Tibial artery (tissue), 4 donors: ENCODE measurements around the gene MCOLN3.

Source experiments
- DNase-seq, 2 donors: peaks; one replicate each; pipeline ENCODE4 v3.0.0-alpha.2; 2019
- H3K27ac ChIP-seq, 2 donors: fragments of 200-600 bp; sonication (generic) in 1 of 2; 1 replicate in 1 of 2; 2 replicates in 1 of 2; pipeline ENCODE4 v1.5.1; 2018 to 2019; ENCODE audit warnings: mild to moderate bottlenecking in 1 of 2
- H3K27me3 ChIP-seq, 2 donors: fragments of 200-600 bp; sonication (generic) in 1 of 2; one replicate each; pipeline versions ENCODE4 v1.5.1 to v1.6.0; 2016 to 2019
- H3K36me3 ChIP-seq, 3 donors: fragments of 200-600 bp; sonication (generic) in 2 of 3; one replicate each; pipeline ENCODE4 v1.5.1; 2016 to 2019; ENCODE audit warnings: mild to moderate bottlenecking in 2 of 3
- H3K4me1 ChIP-seq, 4 donors: fragments of 200-600 bp; sonication (generic) in 2 of 4; 1 replicate in 3 of 4; 2 replicates in 1 of 4; pipeline ENCODE4 v1.5.1; 2016 to 2019
- H3K4me3 ChIP-seq, 2 donors: fragments of 200-600 bp; sonication (generic) in 1 of 2; 1 replicate in 1 of 2; 2 replicates in 1 of 2; pipeline ENCODE4 v1.5.1; 2018 to 2019; ENCODE audit warnings: mild to moderate bottlenecking in 2 of 2
- H3K9me3 ChIP-seq, 3 donors: fragments of 200-600 bp; sonication (generic) in 1 of 3; one replicate each; pipeline ENCODE4 v1.5.1; 2016 to 2019
- intact Hi-C: fragments of 100-400 bp; cut with DNase I; formaldehyde crosslinking; loops from one replicate; pipeline ENCODE4 v1.15.0; 2023; ENCODE audit warnings: low total_unique reads
- TF ChIP-seq, protein P1 (sequence below), 2 experiments: fragments of 200-600 bp in 1 of 2; fragments of 450-650 bp in 1 of 2; IDR thresholded peaks; one replicate each; pipeline ENCODE4 v1.5.1; 2017 to 2019; ENCODE audit warnings: antibody characterized with exemption in 2 of 2, mild to moderate bottlenecking in 1 of 2, moderate library complexity in 1 of 2

The MCOLN3 gene

DNA sequence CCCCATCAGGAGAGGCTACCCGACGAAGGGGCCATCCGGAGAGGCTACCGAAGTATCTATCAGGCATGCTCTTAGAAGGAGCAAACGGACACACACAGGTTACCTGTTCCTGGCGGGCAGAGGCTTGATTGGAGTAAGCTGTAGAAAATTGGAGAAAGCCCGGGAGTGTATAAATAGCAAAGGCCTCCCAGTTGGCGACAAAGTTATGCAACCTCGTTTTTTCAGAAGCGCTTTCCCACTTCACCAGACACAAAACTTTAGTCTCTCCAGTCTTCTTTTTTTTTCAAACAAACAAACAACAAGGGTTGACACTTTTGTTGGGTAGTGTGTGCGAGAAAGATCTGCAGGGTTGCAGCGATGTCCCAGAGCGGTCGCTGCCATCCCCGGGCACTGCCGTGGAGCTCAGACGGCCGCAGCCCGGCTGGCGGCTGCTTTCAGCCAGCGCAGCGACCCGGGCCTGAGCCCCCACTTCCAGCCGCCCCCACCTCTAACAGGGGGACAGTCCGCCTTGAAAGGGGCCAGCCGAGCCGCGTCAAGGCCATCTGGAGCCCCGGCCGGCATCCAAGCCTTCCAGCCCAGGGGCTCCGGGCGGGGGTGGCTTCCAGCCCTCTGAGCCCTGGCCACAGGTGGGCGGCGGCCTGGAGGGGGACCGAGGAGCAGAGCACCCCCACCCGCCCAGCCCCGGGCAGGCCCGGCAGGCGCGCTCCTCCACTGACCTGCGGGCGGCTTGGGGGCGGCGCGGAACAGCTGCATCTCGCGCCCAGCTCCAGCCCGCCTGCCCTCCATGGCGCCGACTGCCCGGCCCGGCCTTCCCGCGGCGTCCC, 616 bp downstream of the MCOLN3 start:
- DNase-seq = no peak
- no peaks in the 10 kb centered on the region for H3K36me3 ChIP-seq
- no peak overlapping the region for H3K27ac ChIP-seq
- TF ChIP-seq, protein P1, sequence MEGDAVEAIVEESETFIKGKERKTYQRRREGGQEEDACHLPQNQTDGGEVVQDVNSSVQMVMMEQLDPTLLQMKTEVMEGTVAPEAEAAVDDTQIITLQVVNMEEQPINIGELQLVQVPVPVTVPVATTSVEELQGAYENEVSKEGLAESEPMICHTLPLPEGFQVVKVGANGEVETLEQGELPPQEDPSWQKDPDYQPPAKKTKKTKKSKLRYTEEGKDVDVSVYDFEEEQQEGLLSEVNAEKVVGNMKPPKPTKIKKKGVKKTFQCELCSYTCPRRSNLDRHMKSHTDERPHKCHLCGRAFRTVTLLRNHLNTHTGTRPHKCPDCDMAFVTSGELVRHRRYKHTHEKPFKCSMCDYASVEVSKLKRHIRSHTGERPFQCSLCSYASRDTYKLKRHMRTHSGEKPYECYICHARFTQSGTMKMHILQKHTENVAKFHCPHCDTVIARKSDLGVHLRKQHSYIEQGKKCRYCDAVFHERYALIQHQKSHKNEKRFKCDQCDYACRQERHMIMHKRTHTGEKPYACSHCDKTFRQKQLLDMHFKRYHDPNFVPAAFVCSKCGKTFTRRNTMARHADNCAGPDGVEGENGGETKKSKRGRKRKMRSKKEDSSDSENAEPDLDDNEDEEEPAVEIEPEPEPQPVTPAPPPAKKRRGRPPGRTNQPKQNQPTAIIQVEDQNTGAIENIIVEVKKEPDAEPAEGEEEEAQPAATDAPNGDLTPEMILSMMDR (IDR thresholded peaks at IDR 0.05) = no peak
- intact Hi-C loops = no loop called here
- peak overlapping the region; percentile 37 to 59 for H3K4me3 ChIP-seq
- peaks cover 4 to 35% of the 10 kb centered on the region in 2 donors for H3K27me3 ChIP-seq
- no peaks in the 10 kb centered on the region for H3K9me3 ChIP-seq
- peaks cover 0 to 15% (median 12%) of the 10 kb centered on the region in 4 donors for H3K4me1 ChIP-seq

DNA sequence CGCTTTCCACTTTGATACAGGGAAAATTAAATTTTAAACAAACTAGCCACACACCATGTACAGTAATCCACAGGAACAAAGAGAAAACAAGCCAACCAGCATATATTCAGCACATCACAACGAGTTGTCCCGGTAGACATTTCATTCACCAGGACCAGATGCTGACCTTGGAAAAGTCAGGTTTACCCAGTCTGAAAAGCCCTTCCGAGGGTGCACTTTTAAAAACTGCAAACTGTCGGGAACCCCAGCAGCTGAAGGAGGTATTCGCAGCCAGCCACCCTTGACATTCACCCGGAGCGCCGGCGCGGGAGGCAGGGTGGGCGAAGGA, 1.2 kb downstream of the MCOLN3 start:
- Histone ChIP-seq H3K27me3 (peaks cover 4 to 35% of the 10 kb centered on the region in 2 donors), H3K4me3 (no peak overlapping the region), H3K27ac (no peak overlapping the region), H3K36me3 (no peaks in the 10 kb centered on the region), H3K4me1 (peaks cover 0 to 15% (median 12%) of the 10 kb centered on the region in 4 donors), H3K9me3 (no peaks in the 10 kb centered on the region)
- intact Hi-C loops = no loop called here
- DNase-seq = no peak
- TF ChIP-seq, protein P1 (IDR thresholded peaks at IDR 0.05) = no peak

DNA sequence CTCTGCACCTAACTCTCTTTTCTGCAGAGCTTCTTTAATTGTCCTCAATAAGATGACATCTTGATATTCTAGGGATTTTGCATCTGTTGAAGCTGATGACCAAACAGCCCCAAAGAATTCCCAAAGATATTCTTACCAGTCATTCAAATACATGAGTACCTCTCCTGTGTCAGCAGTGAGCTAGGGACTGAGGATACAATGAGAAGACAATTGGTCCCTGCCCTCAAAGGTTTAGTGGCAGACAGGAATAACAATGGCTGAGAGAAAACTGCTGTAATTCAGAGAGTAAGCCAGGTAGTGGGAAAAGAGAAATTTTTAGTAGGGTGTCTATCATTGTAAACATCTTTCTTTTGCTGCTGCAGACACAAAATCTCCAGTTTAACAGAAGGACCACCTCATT, 5.9 kb downstream of the MCOLN3 start:
- Histone ChIP-seq H3K27ac (no peak overlapping the region), H3K4me3 (no peak overlapping the region), H3K27me3 (peaks cover 0 to 12% of the 10 kb centered on the region in 2 donors), H3K9me3 (no peaks in the 10 kb centered on the region), H3K4me1 (peaks cover 0 to under 1% (median 0%) of the 10 kb centered on the region in 4 donors), H3K36me3 (no peaks in the 10 kb centered on the region)
- intact Hi-C loops = no loop called here
- TF ChIP-seq, protein P1 (IDR thresholded peaks at IDR 0.05) = no peak
- no peak for DNase-seq

DNA sequence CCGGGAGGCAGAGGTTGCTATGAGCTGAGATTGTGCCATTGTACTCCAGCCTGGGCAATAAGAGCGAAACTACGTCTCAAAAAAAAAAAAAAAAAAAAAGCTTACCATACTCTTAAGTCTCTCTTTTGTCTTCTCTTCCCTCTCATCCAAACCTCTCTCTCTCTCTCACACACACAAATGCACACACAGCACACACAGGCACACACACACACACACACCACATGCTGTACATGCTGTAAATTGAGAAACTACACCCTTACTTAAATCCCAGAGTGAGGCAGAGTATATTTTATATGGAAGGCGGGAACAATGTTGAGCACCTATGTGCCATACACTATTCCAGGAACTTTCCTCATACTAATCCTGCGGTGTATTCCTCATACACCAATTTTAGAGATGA, 6.5 kb downstream of the MCOLN3 start:
- intact Hi-C loops = no loop called here

DNA sequence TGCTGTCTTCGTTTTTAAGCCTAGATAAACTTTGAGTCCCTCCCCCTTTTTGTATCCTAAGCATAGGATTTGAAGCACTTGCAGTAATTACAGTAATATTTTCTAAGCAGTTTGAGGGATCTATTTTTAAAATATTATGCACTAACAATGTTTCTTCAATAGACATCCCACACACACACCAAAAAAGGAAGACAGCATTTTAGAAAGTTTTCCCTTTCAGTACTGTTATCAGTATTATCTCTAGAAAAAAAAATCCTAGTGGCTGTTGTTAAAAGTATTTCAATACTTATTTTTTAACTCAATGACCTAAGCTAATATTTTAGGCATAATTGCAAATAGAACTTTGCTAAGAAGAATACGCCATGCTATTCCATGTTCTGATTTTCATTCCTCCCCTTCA, 15.1 kb downstream of the MCOLN3 start:
- H3K36me3 ChIP-seq = no peaks in the 10 kb centered on the region
- H3K27ac ChIP-seq = no peak overlapping the region
- intact Hi-C loops = no loop called here
- no peaks in the 10 kb centered on the region for H3K9me3 ChIP-seq
- TF ChIP-seq, protein P1 (IDR thresholded peaks at IDR 0.05) = no peak
- no peaks in the 10 kb centered on the region for H3K27me3 ChIP-seq
- H3K4me1 ChIP-seq = peaks cover 0 to 9% (median 0%) of the 10 kb centered on the region in 4 donors
- no peak for DNase-seq
- no peak overlapping the region for H3K4me3 ChIP-seq

More for the DNA sequence above, 6.5 kb downstream of the MCOLN3 start:
- TF ChIP-seq, protein P1 (IDR thresholded peaks at IDR 0.05) = no peak
- DNase-seq = no peak
- no peaks in the 10 kb centered on the region for H3K4me1 ChIP-seq
- no peak overlapping the region for H3K27ac ChIP-seq
- no peaks in the 10 kb centered on the region for H3K36me3 ChIP-seq
- H3K9me3 ChIP-seq = no peaks in the 10 kb centered on the region
- no peak overlapping the region for H3K4me3 ChIP-seq
- peaks cover 0 to 6% of the 10 kb centered on the region in 2 donors for H3K27me3 ChIP-seq
